Measurements from ENCODE around the gene SAA4.

DNA sequence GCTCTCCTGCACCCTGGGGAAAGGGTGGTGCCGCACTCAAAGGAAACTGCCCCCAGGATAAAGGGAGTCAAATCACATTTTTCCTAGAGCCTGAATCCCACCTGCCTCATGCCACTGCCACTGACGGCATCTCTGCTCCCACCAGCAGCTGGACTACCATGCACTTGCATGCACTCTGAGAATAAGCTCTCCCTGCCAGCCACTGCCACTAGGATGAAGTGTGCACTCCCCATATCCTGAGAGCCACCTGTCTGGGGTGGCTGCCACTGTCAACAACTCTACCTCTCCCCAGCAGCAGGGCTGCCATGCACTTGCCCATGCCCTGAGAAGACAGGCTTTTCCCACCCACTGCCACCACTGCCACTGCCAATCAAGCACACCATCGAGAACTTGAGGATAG, 32.4 kb downstream of the SAA4 start:
- TF ChIP-seq, protein P1, sequence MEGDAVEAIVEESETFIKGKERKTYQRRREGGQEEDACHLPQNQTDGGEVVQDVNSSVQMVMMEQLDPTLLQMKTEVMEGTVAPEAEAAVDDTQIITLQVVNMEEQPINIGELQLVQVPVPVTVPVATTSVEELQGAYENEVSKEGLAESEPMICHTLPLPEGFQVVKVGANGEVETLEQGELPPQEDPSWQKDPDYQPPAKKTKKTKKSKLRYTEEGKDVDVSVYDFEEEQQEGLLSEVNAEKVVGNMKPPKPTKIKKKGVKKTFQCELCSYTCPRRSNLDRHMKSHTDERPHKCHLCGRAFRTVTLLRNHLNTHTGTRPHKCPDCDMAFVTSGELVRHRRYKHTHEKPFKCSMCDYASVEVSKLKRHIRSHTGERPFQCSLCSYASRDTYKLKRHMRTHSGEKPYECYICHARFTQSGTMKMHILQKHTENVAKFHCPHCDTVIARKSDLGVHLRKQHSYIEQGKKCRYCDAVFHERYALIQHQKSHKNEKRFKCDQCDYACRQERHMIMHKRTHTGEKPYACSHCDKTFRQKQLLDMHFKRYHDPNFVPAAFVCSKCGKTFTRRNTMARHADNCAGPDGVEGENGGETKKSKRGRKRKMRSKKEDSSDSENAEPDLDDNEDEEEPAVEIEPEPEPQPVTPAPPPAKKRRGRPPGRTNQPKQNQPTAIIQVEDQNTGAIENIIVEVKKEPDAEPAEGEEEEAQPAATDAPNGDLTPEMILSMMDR (IDR thresholded peaks at IDR 0.05; ENCODE audit: low read depth, low read length) = no peak
- TF ChIP-seq EZH2phosphoT487 (IDR thresholded peaks at IDR 0.05; ENCODE audit: low read depth) = no peak

Measured in OCI-LY3 (cell line).